GM12874 (cell line): Measurements from ENCODE around the gene SUFU.

Experiments used
- CTCF ChIP-seq: IDR thresholded peaks from 2 replicates; pipeline ENCODE4 v1.5.1; 2011; ENCODE audit warnings: low read depth, mild to moderate bottlenecking, control low read depth, low read length, moderate library complexity; ENCODE audit not compliant: insufficient read depth

Gene SUFU

GRCh38 chr10:102502029-102502336 lies 1.8 kb upstream of the SUFU start:
- TF ChIP-seq CTCF = no peak

- no peak for TF ChIP-seq CTCF
Measured at GRCh38 chr10:102502337-102503151, 1.2 kb upstream of the SUFU start, which contains the start of gene ACTR1A. ACTR1A (minus strand) TSS chr10:102502712; CDS start chr10:102502647, 65 bp downstream.

DNA sequence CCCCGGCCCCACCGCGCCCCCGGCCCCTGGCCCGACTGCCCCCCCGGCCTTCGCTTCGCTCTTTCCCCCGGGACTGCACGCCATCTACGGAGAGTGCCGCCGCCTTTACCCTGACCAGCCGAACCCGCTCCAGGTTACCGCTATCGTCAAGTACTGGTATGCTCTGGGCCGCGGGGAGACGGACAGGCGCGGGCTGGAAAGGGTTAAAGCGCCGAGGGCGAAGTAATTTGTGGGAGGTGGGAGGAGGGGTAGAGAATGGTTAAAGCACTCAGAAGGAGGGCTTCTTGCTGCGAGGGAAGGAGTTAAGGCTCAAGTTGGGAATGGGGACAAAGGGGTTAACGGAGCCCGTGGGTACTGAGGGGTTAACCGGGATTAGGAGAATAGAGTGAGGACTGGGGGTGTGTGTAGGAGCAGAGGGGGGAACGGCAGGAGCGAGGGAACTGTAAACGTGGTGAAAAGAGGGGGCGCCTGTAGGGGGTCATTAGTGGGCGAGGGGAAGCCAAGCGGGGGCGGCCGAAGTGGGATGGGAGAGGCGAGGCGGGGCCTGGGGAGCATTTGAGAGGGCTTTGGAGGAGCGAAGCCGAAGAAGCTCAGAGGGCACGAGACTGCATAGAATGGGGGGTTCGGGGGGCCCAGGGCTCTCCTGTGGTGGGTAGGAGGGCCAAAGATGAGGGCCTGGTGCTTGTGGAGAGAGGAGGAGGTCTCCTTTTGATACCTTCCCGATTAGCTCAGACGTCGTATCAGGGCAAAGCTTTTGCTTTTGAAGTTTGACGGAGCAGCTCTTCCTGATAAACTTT lies 605 bp downstream of the SUFU start:
- no peak for TF ChIP-seq CTCF

- no peak for TF ChIP-seq CTCF
Measured at GRCh38 chr10:102504976-102505300, 1.2 kb downstream of the SUFU start.

GRCh38 chr10:102505462-102506115 lies 1.8 kb downstream of the SUFU start:
- TF ChIP-seq CTCF = no peak

DNA sequence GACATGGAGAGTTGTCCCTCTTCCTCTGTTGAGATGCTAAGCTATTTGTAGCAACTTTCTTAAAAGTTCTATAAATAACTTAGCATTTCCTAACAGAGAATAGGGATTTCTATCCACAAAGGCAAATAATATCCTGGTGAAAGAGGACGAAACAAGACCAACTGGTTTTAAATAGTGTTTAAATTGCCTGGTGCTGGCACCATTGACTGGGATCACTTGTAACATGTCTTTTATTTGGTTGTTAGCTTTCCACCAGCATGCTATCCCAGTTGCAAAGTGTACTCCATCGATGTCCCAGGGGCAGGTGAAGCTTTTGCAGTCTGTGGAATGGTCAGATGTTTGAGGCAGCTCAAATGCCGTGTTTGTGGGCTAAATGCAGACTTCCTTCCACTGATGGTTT lies 3.7 kb downstream of the SUFU start:
- no peak for TF ChIP-seq CTCF

- no peak for TF ChIP-seq CTCF
Measured at GRCh38 chr10:102508506-102508905, 4.7 kb downstream of the SUFU start.
